Smooth muscle cell (in vitro differentiated cells): Measurements from ENCODE around the gene PLK2. TPM values are rescaled to one million over a fixed set of nuclear protein-coding genes. Genes with fewer than 3 reads are reported as not detected.

Experiments
- DNase-seq: peaks from one replicate; lab custom pipeline; 2025; ENCODE audit not compliant: unreplicated experiment; lab: John Stamatoyannopoulos, UW
- H2AFZ ChIP-seq: fragments of 200-600 bp; sonication (generic); 2 replicates; pipeline ENCODE4 v1.6.0; 2016; ENCODE audit warnings: antibody characterized with exemption, low read depth, mild to moderate bottlenecking
- H3F3A ChIP-seq: fragments of 200-600 bp; sonication (generic); 2 replicates; pipeline ENCODE4 v1.6.0; 2017; ENCODE audit warnings: antibody characterized with exemption, low read depth
- H3K27ac ChIP-seq: fragments of 200-600 bp; sonication (generic); 2 replicates; pipeline ENCODE4 v1.5.1; 2016; ENCODE audit warnings: low read depth, mild to moderate bottlenecking
- H3K27me3 ChIP-seq: fragments of 200-600 bp; sonication (generic); 2 replicates; pipeline ENCODE4 v1.6.1; 2016; ENCODE audit warnings: low read depth, mild to moderate bottlenecking
- H3K36me3 ChIP-seq: fragments of 200-600 bp; sonication (generic); 2 replicates; pipeline ENCODE4 v1.5.1; 2016; ENCODE audit warnings: low read depth
- H3K4me1 ChIP-seq: fragments of 200-600 bp; sonication (generic); 2 replicates; pipeline ENCODE4 v1.5.1; 2016; ENCODE audit warnings: low read depth
- H3K4me2 ChIP-seq: fragments of 200-600 bp; sonication (generic); 2 replicates; pipeline ENCODE4 v1.6.0; 2016; ENCODE audit warnings: mild to moderate bottlenecking
- H3K4me3 ChIP-seq: fragments of 200-600 bp; sonication (generic); 2 replicates; pipeline ENCODE4 v1.5.1; 2016; ENCODE audit warnings: mild to moderate bottlenecking
- H3K79me2 ChIP-seq: fragments of 200-600 bp; sonication (generic); 2 replicates; pipeline ENCODE4 v1.6.0; 2016; ENCODE audit warnings: low read depth, mild to moderate bottlenecking
- H3K9ac ChIP-seq: fragments of 200-600 bp; sonication (generic); 2 replicates; pipeline ENCODE4 v1.6.0; 2016; ENCODE audit warnings: low read depth
- H3K9me3 ChIP-seq: fragments of 200-600 bp; sonication (generic); replicated peaks from 2 replicates; pipeline ENCODE4 v1.5.1; 2016; ENCODE audit warnings: low read depth
- H4K20me1 ChIP-seq: fragments of 200-600 bp; sonication (generic); 2 replicates; pipeline ENCODE4 v1.6.0; 2016; ENCODE audit warnings: low read depth
- WGBS: methylation state at CpG from one replicate; pipeline ENCODE4 v1.1.7; 2016; ENCODE audit warnings: low lambda C conversion rate; 5-methylcytosine and 5-hydroxymethylcytosine counted together
- polyA plus RNA-seq: library from polyadenylated mRNA; unstranded; fragments of >200 nt; fragmentation: Nextera tagmentation; extraction: Ambion mirVana; gene quantifications from 2 replicates; pipeline ENCODE4 v1.2.1, GENCODE V29; 2016
- total RNA-seq: library from RNA; depleted of rRNA; stranded (reverse); fragments of >200 nt; gene quantifications from 2 replicates; pipeline ENCODE4 v1.2.3, GENCODE V29; 2014
- TF ChIP-seq, protein P1 (sequence below): fragments of 200-600 bp; sonication (generic); IDR thresholded peaks from 2 replicates; pipeline ENCODE4 v1.5.1; 2017; ENCODE audit warnings: borderline replicate concordance, mild to moderate bottlenecking, antibody characterized with exemption; ENCODE audit not compliant: insufficient read depth, poor library complexity, severe bottlenecking

Gene PLK2
- total and polyA plus RNA-seq, 2 experiments from 2014 or later: 175 to 425 TPM

GRCh38 chr5:58439094-58439644, 20.7 kb downstream of the PLK2 start:
- Histone ChIP-seq H3K4me2 (no peak overlapping the region), H4K20me1 (no peaks in the 10 kb centered on the region), H3F3A (no peaks in the 10 kb centered on the region), H3K36me3 (no peaks in the 10 kb centered on the region), H3K27ac (no peak overlapping the region), H2AFZ (no peak overlapping the region), H3K27me3 (no peaks in the 10 kb centered on the region), H3K9me3 (no peaks in the 10 kb centered on the region), H3K9ac (no peak overlapping the region), H3K79me2 (no peaks in the 10 kb centered on the region), H3K4me3 (no peak overlapping the region), H3K4me1 (no peaks in the 10 kb centered on the region)
- TF ChIP-seq, protein P1, sequence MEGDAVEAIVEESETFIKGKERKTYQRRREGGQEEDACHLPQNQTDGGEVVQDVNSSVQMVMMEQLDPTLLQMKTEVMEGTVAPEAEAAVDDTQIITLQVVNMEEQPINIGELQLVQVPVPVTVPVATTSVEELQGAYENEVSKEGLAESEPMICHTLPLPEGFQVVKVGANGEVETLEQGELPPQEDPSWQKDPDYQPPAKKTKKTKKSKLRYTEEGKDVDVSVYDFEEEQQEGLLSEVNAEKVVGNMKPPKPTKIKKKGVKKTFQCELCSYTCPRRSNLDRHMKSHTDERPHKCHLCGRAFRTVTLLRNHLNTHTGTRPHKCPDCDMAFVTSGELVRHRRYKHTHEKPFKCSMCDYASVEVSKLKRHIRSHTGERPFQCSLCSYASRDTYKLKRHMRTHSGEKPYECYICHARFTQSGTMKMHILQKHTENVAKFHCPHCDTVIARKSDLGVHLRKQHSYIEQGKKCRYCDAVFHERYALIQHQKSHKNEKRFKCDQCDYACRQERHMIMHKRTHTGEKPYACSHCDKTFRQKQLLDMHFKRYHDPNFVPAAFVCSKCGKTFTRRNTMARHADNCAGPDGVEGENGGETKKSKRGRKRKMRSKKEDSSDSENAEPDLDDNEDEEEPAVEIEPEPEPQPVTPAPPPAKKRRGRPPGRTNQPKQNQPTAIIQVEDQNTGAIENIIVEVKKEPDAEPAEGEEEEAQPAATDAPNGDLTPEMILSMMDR: no peak
- WGBS: 68% methylated on average over 5 of the region's 5 CpGs
- DNase-seq: no peak

DNA sequence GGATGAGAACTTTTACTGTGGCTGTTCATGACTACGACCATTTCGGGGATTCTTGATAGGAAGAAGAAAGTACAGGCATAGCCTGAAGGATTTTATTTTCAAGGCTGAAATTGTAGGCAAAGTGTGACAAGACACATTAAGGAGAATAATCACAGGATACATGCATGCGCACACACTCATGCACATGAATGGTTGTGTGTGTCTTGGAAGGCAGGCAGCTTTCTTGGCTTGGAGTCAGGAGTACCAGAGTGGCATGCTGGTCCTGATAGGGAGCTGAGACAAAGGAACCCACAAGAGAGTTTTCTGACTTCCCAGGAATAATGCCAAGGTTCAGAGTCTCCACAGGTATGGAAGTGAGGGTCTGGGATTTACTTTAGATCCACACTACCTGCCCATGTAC, 22.2 kb downstream of the PLK2 start:
- Histone ChIP-seq H3K27me3 (no peaks in the 10 kb centered on the region), H3K4me1 (no peaks in the 10 kb centered on the region), H3F3A (no peaks in the 10 kb centered on the region), H3K27ac (no peak overlapping the region), H3K4me3 (no peak overlapping the region), H3K9me3 (no peaks in the 10 kb centered on the region), H3K79me2 (no peaks in the 10 kb centered on the region), H2AFZ (no peak overlapping the region), H4K20me1 (no peaks in the 10 kb centered on the region), H3K36me3 (no peaks in the 10 kb centered on the region), H3K4me2 (no peak overlapping the region), H3K9ac (no peak overlapping the region)
- TF ChIP-seq, protein P1: no peak
- no peak for DNase-seq
- WGBS: 97% methylated on average over 3 of the region's 3 CpGs

DNA sequence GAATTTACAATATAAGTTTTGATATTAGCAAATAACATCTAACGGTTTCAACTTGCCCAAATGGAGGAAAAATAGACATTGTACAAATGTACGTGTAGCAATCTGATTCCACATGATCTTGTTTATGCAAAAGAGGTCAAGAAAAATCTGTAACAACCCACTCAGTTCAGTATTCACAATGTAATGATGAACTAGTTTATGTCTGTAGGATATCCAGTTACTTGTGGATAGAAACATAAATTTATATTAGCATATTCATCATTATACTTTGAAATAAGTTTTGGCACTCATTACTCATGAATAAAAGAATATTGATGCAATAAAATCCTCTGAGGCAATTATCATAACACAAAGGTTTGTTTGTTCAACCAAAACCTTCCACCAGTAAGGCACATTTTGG, 28.1 kb downstream of the PLK2 start:
- Histone ChIP-seq H3K79me2 (no peaks in the 10 kb centered on the region), H3K4me1 (no peaks in the 10 kb centered on the region), H3K9ac (no peak overlapping the region), H3K4me2 (no peak overlapping the region), H3K27ac (no peak overlapping the region), H3K4me3 (no peak overlapping the region), H2AFZ (no peak overlapping the region), H3F3A (no peaks in the 10 kb centered on the region), H3K9me3 (no peaks in the 10 kb centered on the region), H3K27me3 (no peaks in the 10 kb centered on the region), H4K20me1 (no peaks in the 10 kb centered on the region), H3K36me3 (no peaks in the 10 kb centered on the region)
- no peak for DNase-seq
- TF ChIP-seq, protein P1: no peak
- WGBS: 57% methylated on average over 2 of the region's 2 CpGs

GRCh38 chr5:58412932-58413331, 47.0 kb downstream of the PLK2 start:
- Histone ChIP-seq H3K79me2 (no peaks in the 10 kb centered on the region), H2AFZ (no peak overlapping the region), H3K4me3 (no peak overlapping the region), H3K4me2 (no peak overlapping the region), H3K4me1 (peaks cover 10% of the 10 kb centered on the region), H3K9ac (no peak overlapping the region), H3K27me3 (no peaks in the 10 kb centered on the region), H4K20me1 (no peaks in the 10 kb centered on the region), H3K27ac (no peak overlapping the region), H3K36me3 (no peaks in the 10 kb centered on the region), H3F3A (no peaks in the 10 kb centered on the region), H3K9me3 (no peaks in the 10 kb centered on the region)
- TF ChIP-seq, protein P1: no peak
- WGBS: 77% methylated on average over 1 of the region's 1 CpG
- DNase-seq: no peak
